ENCODE measurements around the gene LACTB.

GRCh38 chr15:63156755-63157117 is 35.1 kb downstream of the LACTB start:
- TF ChIP-seq EZH2 (IDR thresholded peaks at IDR 0.05; ENCODE audit: insufficient read depth, poor library complexity, severe bottlenecking) (no peak), EZH2phosphoT487 (IDR thresholded peaks at IDR 0.05; ENCODE audit: insufficient read depth, low read depth) (no peak)

Data from GM23248 (cell line).